ENCODE data around the gene GRIN2C. TPM values are rescaled to one million over a fixed set of nuclear protein-coding genes. Genes with fewer than 3 reads are reported as not detected.

GRIN2C gene
- total RNA-seq, 1 donor from 2014 or later = 0.57 TPM

GRCh38 chr17:74810699-74811485 lies 48.8 kb downstream of the GRIN2C start:
- Mint-ChIP-seq H3K4me1 (ENCODE audit: low read depth) (no peaks in the 10 kb centered on the region), H3K9me3 (ENCODE audit: low read depth) (no peaks in the 10 kb centered on the region), H3K27ac (no peak overlapping the region), H3K36me3 (ENCODE audit: insufficient read depth) (peaks cover 4% of the 10 kb centered on the region), H3K4me3 (ENCODE audit: low read depth) (no peak overlapping the region), H3K27me3 (no peaks in the 10 kb centered on the region)
- DNase-seq (ENCODE audit: low spot score, unreplicated experiment) = no peak
- TF ChIP-seq CTCF (IDR thresholded peaks at IDR 0.05; ENCODE audit: unreplicated experiment) = no peak

- Mint-ChIP-seq H3K36me3 (ENCODE audit: insufficient read depth) (peaks cover 2% of the 10 kb centered on the region), H3K9me3 (ENCODE audit: low read depth) (no peaks in the 10 kb centered on the region), H3K27me3 (no peaks in the 10 kb centered on the region), H3K4me1 (ENCODE audit: low read depth) (no peaks in the 10 kb centered on the region), H3K27ac (no peak overlapping the region), H3K4me3 (ENCODE audit: low read depth) (no peak overlapping the region)
- no peak for TF ChIP-seq CTCF (IDR thresholded peaks at IDR 0.05; ENCODE audit: unreplicated experiment)
- DNase-seq (ENCODE audit: low spot score, unreplicated experiment) = no peak
These were observed 50.8 kb downstream of the GRIN2C start for GRCh38 chr17:74808714-74809430.

GRCh38 chr17:74807925-74808324 lies 51.8 kb downstream of the GRIN2C start:
- H3K27ac Mint-ChIP-seq = no peak overlapping the region
- H3K27me3 Mint-ChIP-seq = no peaks in the 10 kb centered on the region
- TF ChIP-seq CTCF (IDR thresholded peaks at IDR 0.05; ENCODE audit: unreplicated experiment) = no peak
- no peak overlapping the region for H3K4me3 Mint-ChIP-seq (ENCODE audit: low read depth)
- no peak for DNase-seq (ENCODE audit: low spot score, unreplicated experiment)
- H3K36me3 Mint-ChIP-seq (ENCODE audit: insufficient read depth) = peaks cover 2% of the 10 kb centered on the region
- no peaks in the 10 kb centered on the region for H3K4me1 Mint-ChIP-seq (ENCODE audit: low read depth)
- no peaks in the 10 kb centered on the region for H3K9me3 Mint-ChIP-seq (ENCODE audit: low read depth)

GRCh38 chr17:74807441-74807840 lies 52.2 kb downstream of the GRIN2C start:
- Mint-ChIP-seq H3K27ac (no peak overlapping the region), H3K9me3 (ENCODE audit: low read depth) (no peaks in the 10 kb centered on the region), H3K4me1 (ENCODE audit: low read depth) (no peaks in the 10 kb centered on the region), H3K36me3 (ENCODE audit: insufficient read depth) (peaks cover 2% of the 10 kb centered on the region), H3K27me3 (no peaks in the 10 kb centered on the region), H3K4me3 (ENCODE audit: low read depth) (no peak overlapping the region)
- TF ChIP-seq CTCF (IDR thresholded peaks at IDR 0.05; ENCODE audit: unreplicated experiment) = no peak
- DNase-seq (ENCODE audit: low spot score, unreplicated experiment) = no peak

- H3K27ac Mint-ChIP-seq = no peak overlapping the region
- H3K36me3 Mint-ChIP-seq (ENCODE audit: insufficient read depth) = peaks cover 3% of the 10 kb centered on the region
- no peak for DNase-seq (ENCODE audit: low spot score, unreplicated experiment)
- H3K27me3 Mint-ChIP-seq = no peaks in the 10 kb centered on the region
- no peaks in the 10 kb centered on the region for H3K9me3 Mint-ChIP-seq (ENCODE audit: low read depth)
- H3K4me1 Mint-ChIP-seq (ENCODE audit: low read depth) = no peaks in the 10 kb centered on the region
- H3K4me3 Mint-ChIP-seq (ENCODE audit: low read depth) = no peak overlapping the region
- TF ChIP-seq CTCF (IDR thresholded peaks at IDR 0.05; ENCODE audit: unreplicated experiment) = no peak
These were observed 53.4 kb downstream of the GRIN2C start for GRCh38 chr17:74806334-74806733.

All from progenitor cell of endocrine pancreas (in vitro differentiated cells).